Body of pancreas (tissue), 4 donors: ENCODE data around the gene NECAP2.

Source experiments
- POLR2A ChIP-seq, 3 donors: fragments of 450-650 bp; IDR thresholded peaks; one replicate each; pipeline ENCODE4 v1.6.1; 2016; ENCODE audit warnings: antibody characterized with exemption in 3 of 3, mild to moderate bottlenecking in 2 of 3
- TF ChIP-seq, protein P1 (sequence below), 7 experiments: fragments of 450-650 bp in 4 of 7; fragments of 200-600 bp in 3 of 7; sonication (generic) in 3 of 7; IDR thresholded peaks; one replicate each; pipeline ENCODE4 v1.5.1; 2016 to 2019; ENCODE audit warnings: antibody characterized with exemption in 7 of 7

DNA sequence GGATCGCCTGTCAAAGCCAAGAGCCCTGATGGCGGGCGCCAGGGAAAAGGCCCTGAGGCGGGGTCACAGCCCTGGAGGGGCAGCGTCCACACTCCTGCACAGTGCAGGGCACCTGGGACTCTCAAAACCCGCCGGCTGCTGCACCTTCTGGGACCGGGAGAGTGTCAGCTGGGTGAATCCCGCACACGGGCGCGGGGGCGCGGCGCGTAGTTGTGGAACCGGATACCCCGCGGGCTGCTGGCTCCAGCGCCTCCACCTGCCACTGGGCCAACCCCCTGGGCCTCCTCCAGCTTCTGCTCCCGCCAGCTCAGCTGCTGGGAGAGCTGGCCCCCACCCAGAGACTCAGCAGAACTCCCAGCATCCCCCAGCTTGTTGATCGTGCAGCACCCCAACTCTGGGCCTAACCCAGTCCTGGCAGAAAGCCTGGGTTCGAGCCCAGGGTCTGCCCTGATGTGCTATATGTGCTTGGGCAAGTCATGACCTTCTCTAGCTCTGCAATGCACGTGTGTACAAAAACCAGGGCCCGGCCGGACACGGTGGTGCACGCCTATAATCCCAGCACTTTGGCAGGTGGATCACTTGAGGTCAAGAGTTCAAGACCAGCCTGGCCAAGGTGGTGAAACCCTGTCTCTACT is 33.8 kb downstream of the NECAP2 start:
- TF ChIP-seq, protein P1, sequence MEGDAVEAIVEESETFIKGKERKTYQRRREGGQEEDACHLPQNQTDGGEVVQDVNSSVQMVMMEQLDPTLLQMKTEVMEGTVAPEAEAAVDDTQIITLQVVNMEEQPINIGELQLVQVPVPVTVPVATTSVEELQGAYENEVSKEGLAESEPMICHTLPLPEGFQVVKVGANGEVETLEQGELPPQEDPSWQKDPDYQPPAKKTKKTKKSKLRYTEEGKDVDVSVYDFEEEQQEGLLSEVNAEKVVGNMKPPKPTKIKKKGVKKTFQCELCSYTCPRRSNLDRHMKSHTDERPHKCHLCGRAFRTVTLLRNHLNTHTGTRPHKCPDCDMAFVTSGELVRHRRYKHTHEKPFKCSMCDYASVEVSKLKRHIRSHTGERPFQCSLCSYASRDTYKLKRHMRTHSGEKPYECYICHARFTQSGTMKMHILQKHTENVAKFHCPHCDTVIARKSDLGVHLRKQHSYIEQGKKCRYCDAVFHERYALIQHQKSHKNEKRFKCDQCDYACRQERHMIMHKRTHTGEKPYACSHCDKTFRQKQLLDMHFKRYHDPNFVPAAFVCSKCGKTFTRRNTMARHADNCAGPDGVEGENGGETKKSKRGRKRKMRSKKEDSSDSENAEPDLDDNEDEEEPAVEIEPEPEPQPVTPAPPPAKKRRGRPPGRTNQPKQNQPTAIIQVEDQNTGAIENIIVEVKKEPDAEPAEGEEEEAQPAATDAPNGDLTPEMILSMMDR (IDR thresholded peaks at IDR 0.05) = no peak
- TF ChIP-seq POLR2A (IDR thresholded peaks at IDR 0.05) = no peak
